PC-9 (cell line): ENCODE data around the gene NCOR2.

Experiments
- CTCF ChIP-seq: fragments of 200-600 bp; sonication (generic); conservative IDR thresholded peaks from 2 replicates; pipeline ENCODE4 v1.6.1; 2017; ENCODE audit warnings: mixed run types, antibody characterized with exemption, mild to moderate bottlenecking, moderate library complexity
- EZH2 ChIP-seq: fragments of 200-600 bp; sonication (generic); IDR thresholded peaks from 2 replicates; pipeline ENCODE4 v1.8.0; 2017; ENCODE audit warnings: antibody characterized with exemption, low read depth

DNA sequence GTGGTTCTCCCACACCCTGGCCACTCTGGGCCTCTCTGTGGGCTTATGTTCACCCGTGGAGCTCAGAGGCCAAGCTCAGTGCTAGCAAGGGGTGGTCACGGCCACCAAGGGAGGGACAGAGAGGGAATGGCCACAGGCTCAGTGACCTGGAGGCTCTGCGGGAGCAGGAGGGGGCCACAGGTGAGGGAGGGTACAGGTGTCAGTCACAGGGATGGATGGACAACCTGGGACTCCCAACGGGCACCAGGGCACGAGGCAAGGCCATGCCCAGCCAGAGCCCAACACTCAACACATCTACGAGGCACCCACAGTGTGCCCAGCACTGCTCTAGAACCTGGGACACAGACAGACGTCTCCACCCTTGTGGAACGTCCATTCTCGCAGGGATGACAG lies 11.3 kb downstream of the NCOR2 start:
- TF ChIP-seq CTCF (no peak), EZH2 (no peak)
